ENCODE measurements around the gene PANK2. TPM values are rescaled to one million over a fixed set of nuclear protein-coding genes. Genes with fewer than 3 reads are reported as not detected.

Gene PANK2
- polyA plus RNA-seq, 1 donor (not counting 4 experiments of a cell fraction or from before 2014, with no cell fraction given) = 23.6 TPM

- Histone ChIP-seq H3K9me1 (ENCODE audit: control insufficient read depth, extremely low read depth, insufficient read depth, low read length) (no peaks in the 10 kb centered on the region), H3K36me3 (ENCODE audit: control insufficient read depth in 2 of 2, extremely low read depth in 1 of 2, insufficient read depth in 2 of 2, low read length in 2 of 2) (peaks cover 0 to 4% of the 10 kb centered on the region in 2 experiments), H3K79me2 (ENCODE audit: control insufficient read depth, insufficient read depth, low read length) (peaks cover 32% of the 10 kb centered on the region), H3K27ac (ENCODE audit: control insufficient read depth, insufficient read depth, low read length) (no peak overlapping the region), H3K27me3 (ENCODE audit: control insufficient read depth, extremely low read depth, insufficient read depth, low read length) (no peaks in the 10 kb centered on the region), H3K4me1 (ENCODE audit: control insufficient read depth, extremely low read depth, insufficient read depth, low read length) (peaks cover 9% of the 10 kb centered on the region), H3K9ac (ENCODE audit: control insufficient read depth, extremely low read depth, insufficient read depth, low read length) (no peak overlapping the region), H3K9me3 (ENCODE audit: control insufficient read depth, low read depth, low read length) (no peaks in the 10 kb centered on the region), H3K4me3 (ENCODE audit: control insufficient read depth in 2 of 3, extremely low read depth in 1 of 3, insufficient read depth in 2 of 3, low read depth in 1 of 3, low read length in 3 of 3) (no peak overlapping the region), H4K20me1 (ENCODE audit: control insufficient read depth, extremely low read depth, insufficient read depth, low read length) (peaks cover 7% of the 10 kb centered on the region), H3K4me2 (ENCODE audit: control insufficient read depth, extremely low read depth, insufficient read depth, low read depth, low read length) (no peak overlapping the region), H2AFZ (ENCODE audit: control insufficient read depth, low read length) (no peak overlapping the region)
- no peak for TF ChIP-seq CTCF (optimal IDR thresholded peaks at IDR 0.05 in 1 of 3, IDR thresholded peaks at IDR 0.05 in 1 of 3, conservative IDR thresholded peaks at IDR 0.05 in 1 of 3; ENCODE audit: extremely low read depth in 1 of 3, insufficient read depth in 2 of 3, low read length in 3 of 3)
- no peak for TF ChIP-seq EZH2 (IDR thresholded peaks at IDR 0.05; ENCODE audit: low read length)
- no peak for FAIRE-seq
- dilution Hi-C loops (cut with MboI; ENCODE audit: extremely low pct_ligation_motif_present, low sequenced_read_pairs) = no loop called here
- no peak for DNase-seq (ENCODE audit: low read depth, low spot score)
Observed at GRCh38 chr20:3885715-3886114, 3.5 kb upstream of the PANK2 start.

- Histone ChIP-seq H3K4me2 (ENCODE audit: control insufficient read depth, extremely low read depth, insufficient read depth, low read depth, low read length) (peak overlapping the region; percentile 84), H3K36me3 (ENCODE audit: control insufficient read depth in 2 of 2, extremely low read depth in 1 of 2, insufficient read depth in 2 of 2, low read length in 2 of 2) (peaks cover 0 to 9% of the 10 kb centered on the region in 2 experiments), H3K4me3 (ENCODE audit: control insufficient read depth in 2 of 3, extremely low read depth in 1 of 3, insufficient read depth in 2 of 3, low read depth in 1 of 3, low read length in 3 of 3) (peak overlapping the region; percentile 70 to 91 (median 90)), H3K27ac (ENCODE audit: control insufficient read depth, insufficient read depth, low read length) (peak overlapping the region; percentile 71), H3K27me3 (ENCODE audit: control insufficient read depth, extremely low read depth, insufficient read depth, low read length) (no peaks in the 10 kb centered on the region), H3K9ac (ENCODE audit: control insufficient read depth, extremely low read depth, insufficient read depth, low read length) (peak overlapping the region; percentile 89), H3K79me2 (ENCODE audit: control insufficient read depth, insufficient read depth, low read length) (peaks cover 56% of the 10 kb centered on the region), H2AFZ (ENCODE audit: control insufficient read depth, low read length) (peak overlapping the region; percentile 42), H3K4me1 (ENCODE audit: control insufficient read depth, extremely low read depth, insufficient read depth, low read length) (peaks cover 32% of the 10 kb centered on the region), H3K9me3 (ENCODE audit: control insufficient read depth, low read depth, low read length) (no peaks in the 10 kb centered on the region), H4K20me1 (ENCODE audit: control insufficient read depth, extremely low read depth, insufficient read depth, low read length) (peaks cover 26% of the 10 kb centered on the region), H3K9me1 (ENCODE audit: control insufficient read depth, extremely low read depth, insufficient read depth, low read length) (no peaks in the 10 kb centered on the region)
- dilution Hi-C loops (cut with MboI; ENCODE audit: extremely low pct_ligation_motif_present, low sequenced_read_pairs) = no loop called here
- no peak for TF ChIP-seq CTCF (optimal IDR thresholded peaks at IDR 0.05 in 1 of 3, IDR thresholded peaks at IDR 0.05 in 1 of 3, conservative IDR thresholded peaks at IDR 0.05 in 1 of 3; ENCODE audit: extremely low read depth in 1 of 3, insufficient read depth in 2 of 3, low read length in 3 of 3)
- TF ChIP-seq EZH2 (IDR thresholded peaks at IDR 0.05; ENCODE audit: low read length) = no peak
- FAIRE-seq (no peak), DNase-seq (ENCODE audit: low read depth, low spot score) (no peak)
Observed at GRCh38 chr20:3887876-3888620, 1.1 kb upstream of the PANK2 start.

All from keratinocyte (primary cell).